Activated naive CD8-positive, alpha-beta T cell treated with anti-CD3 and anti-CD28 coated beads, Interleukin-2, amount 50 U/mL, for 24 hours (primary cell): Measurements from ENCODE around the gene PHF14.
"Not testable (repeated sequence)": the region's sequence is repeated elsewhere in the genome, so short reads cannot be mapped to it uniquely, and the experiment has no call there.

ENCODE experiments used
- ATAC-seq: fragments of 150-1000 bp; cut with Tn5 transposase; one replicate; pipeline ENCODE4 v1.10.0; 2021
- DNase-seq: peaks from one replicate; pipeline ENCODE4 v3.0.0; 2021
- H3K27ac Mint-ChIP-seq: one replicate; pipeline ENCODE4 v1.8.0; 2021; ENCODE audit warnings: mild to moderate bottlenecking, mixed read lengths
- H3K27me3 Mint-ChIP-seq: one replicate; pipeline ENCODE4 v1.8.0; 2021; ENCODE audit warnings: mixed read lengths
- H3K36me3 Mint-ChIP-seq: one replicate; pipeline ENCODE4 v1.8.0; 2021; ENCODE audit warnings: low read depth, mixed read lengths
- H3K4me1 Mint-ChIP-seq: one replicate; pipeline ENCODE4 v1.8.0; 2021; ENCODE audit warnings: mixed read lengths
- H3K4me3 Mint-ChIP-seq: one replicate; pipeline ENCODE4 v1.8.0; 2021; ENCODE audit warnings: mild to moderate bottlenecking, moderate library complexity, mixed read lengths
- H3K9me3 Mint-ChIP-seq: one replicate; pipeline ENCODE4 v1.8.0; 2021; ENCODE audit warnings: mixed read lengths

Gene PHF14, protein sequence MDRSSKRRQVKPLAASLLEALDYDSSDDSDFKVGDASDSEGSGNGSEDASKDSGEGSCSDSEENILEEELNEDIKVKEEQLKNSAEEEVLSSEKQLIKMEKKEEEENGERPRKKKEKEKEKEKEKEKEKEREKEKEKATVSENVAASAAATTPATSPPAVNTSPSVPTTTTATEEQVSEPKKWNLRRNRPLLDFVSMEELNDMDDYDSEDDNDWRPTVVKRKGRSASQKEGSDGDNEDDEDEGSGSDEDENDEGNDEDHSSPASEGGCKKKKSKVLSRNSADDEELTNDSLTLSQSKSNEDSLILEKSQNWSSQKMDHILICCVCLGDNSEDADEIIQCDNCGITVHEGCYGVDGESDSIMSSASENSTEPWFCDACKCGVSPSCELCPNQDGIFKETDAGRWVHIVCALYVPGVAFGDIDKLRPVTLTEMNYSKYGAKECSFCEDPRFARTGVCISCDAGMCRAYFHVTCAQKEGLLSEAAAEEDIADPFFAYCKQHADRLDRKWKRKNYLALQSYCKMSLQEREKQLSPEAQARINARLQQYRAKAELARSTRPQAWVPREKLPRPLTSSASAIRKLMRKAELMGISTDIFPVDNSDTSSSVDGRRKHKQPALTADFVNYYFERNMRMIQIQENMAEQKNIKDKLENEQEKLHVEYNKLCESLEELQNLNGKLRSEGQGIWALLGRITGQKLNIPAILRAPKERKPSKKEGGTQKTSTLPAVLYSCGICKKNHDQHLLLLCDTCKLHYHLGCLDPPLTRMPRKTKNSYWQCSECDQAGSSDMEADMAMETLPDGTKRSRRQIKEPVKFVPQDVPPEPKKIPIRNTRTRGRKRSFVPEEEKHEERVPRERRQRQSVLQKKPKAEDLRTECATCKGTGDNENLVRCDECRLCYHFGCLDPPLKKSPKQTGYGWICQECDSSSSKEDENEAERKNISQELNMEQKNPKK

DNA sequence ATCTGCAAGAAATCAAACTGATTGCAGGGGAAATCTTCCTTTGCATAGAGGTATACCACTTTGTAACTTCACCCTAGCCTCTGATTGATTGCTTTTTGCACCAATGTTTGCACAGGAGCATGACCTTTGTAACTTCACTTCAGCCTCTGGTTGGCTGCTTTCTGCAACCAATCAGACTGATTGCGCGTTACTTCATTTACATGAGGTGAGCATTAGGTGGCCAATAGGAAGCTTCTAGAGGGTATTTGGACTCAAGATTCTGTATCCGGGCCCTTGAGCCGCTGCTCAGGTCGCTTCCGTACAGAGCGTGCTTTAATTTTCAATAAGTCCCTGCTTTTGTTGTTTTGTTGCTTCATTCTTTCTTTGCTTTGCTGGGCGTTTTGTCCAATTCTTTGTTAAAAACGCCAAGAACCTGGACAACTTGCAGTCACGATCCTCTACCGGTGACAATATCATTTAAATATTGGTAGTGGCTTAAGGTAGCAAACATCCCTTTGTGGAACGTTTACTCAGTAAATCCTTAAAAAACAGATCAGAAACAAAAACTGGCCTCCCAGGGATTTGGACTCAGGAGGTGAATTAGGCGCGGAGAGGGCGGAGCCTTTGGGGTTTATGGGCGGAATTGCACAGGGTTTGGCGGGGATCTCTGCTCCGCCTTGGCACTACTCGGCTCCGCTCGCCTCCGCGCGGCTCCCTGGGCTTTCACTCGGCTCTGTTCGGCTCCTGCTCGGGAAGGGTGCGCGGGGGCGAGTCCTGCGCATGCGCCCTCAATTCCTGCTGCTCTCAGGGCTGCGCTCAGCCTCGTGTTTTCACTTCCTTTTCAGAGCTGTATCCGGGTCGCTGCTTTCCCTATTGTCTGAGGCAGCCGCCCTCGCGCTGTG lies at the start of gene PHF14:
PHF14 (plus strand) TSS at position 812 of the 881 bp plus-strand sequence. CDS start 452 bp downstream, outside the sequence.
- H3K4me1 Mint-ChIP-seq: peaks cover 47% of the 10 kb centered on the region
- peak; percentile 99 for ATAC-seq
- no peaks in the 10 kb centered on the region for H3K9me3 Mint-ChIP-seq
- peak within 1 kb of the TSS; percentile 97 for H3K4me3 Mint-ChIP-seq
- peak within 1 kb of the TSS; percentile 97 for H3K27ac Mint-ChIP-seq
- peak; percentile 95 for DNase-seq
- H3K27me3 Mint-ChIP-seq: peaks cover 6% of the 10 kb centered on the region
- peaks cover 30% of the 10 kb centered on the region for H3K36me3 Mint-ChIP-seq

DNA sequence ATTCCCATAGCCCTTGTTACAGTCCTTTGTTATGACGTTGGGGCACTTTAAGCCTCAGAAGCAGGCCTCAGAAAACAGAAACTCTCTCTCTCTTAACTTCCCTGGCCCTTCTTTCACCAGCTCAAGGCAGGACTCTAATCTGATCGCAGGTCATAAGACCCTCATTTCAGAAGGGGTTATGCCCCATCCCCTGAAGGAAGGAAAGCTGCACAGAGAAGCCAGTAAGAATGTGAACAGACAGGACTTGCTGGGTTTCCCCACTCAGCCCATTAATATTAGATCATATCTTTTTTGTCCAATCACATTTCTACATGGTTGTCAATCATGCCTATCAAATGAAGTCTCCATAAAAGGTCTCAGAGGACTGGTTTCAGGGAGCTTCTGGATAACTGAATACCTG lies 49.3 kb upstream of the PHF14 start:
- DNase-seq: no peak
- Mint-ChIP-seq H3K9me3 (no peaks in the 10 kb centered on the region), H3K4me3 (no peak overlapping the region), H3K36me3 (no peaks in the 10 kb centered on the region), H3K4me1 (no peaks in the 10 kb centered on the region), H3K27ac (no peak overlapping the region), H3K27me3 (no peaks in the 10 kb centered on the region)
- ATAC-seq: no peak

- not testable (repeated sequence) for H3K27me3 Mint-ChIP-seq, H3K9me3 Mint-ChIP-seq, H3K4me1 Mint-ChIP-seq, H3K4me3 Mint-ChIP-seq, ATAC-seq, H3K27ac Mint-ChIP-seq, DNase-seq
- peaks cover 21% of the 10 kb centered on the region for H3K36me3 Mint-ChIP-seq
Observed at GRCh38 chr7:10928203-10928602, 45.5 kb upstream of the PHF14 start.

GRCh38 chr7:10930551-10930950 lies 43.1 kb upstream of the PHF14 start:
- ATAC-seq: no peak
- Mint-ChIP-seq H3K36me3 (peaks cover 31% of the 10 kb centered on the region), H3K4me1 (peaks cover 5% of the 10 kb centered on the region), H3K9me3 (no peaks in the 10 kb centered on the region), H3K27me3 (no peaks in the 10 kb centered on the region), H3K4me3 (no peak overlapping the region), H3K27ac (no peak overlapping the region)
- no peak for DNase-seq

DNA sequence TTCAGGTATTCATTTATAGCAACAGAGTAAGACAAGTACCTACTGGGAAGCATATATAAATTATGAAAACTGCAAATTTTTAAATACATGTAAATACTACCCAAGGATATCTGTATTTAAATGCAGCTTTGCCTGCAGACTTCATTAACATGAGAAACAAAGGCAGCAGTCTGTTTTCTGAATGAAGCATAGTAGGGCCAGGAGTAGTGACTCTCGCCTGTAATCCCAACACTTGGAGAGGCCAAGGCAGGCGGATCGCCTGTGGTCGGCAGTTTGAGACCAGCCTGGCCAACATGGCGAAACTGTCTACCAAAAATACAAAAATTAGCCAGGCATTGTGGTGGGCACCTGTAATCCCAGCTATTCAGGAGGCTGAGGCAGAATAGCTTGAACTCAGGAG lies 42.5 kb upstream of the PHF14 start:
- DNase-seq (no peak), ATAC-seq (no peak)
- Mint-ChIP-seq H3K36me3 (peaks cover 37% of the 10 kb centered on the region), H3K27me3 (no peaks in the 10 kb centered on the region), H3K4me3 (no peak overlapping the region), H3K27ac (no peak overlapping the region), H3K9me3 (no peaks in the 10 kb centered on the region), H3K4me1 (peaks cover 11% of the 10 kb centered on the region)

DNA sequence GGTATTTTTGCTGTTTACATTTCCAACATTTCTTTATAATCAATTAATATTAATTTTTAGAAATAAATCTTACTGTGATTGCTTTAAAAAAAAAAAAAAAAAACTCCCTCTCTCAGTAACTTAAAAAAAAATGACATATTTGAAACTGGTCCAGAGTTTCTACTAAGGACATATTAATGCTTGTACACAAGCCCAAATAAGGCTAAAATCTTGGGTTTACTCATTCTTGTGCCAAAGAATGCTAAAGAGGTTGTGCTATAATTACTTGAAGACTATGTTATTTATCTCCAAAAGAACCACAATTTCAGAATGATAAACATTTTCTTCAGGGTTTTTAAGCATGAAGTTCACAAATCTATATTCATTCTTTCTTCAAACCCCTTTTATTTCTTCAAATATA lies 39.4 kb upstream of the PHF14 start:
- Mint-ChIP-seq H3K9me3 (no peaks in the 10 kb centered on the region), H3K4me3 (no peak overlapping the region), H3K27ac (peak overlapping the region; percentile 46), H3K36me3 (peaks cover 55% of the 10 kb centered on the region), H3K27me3 (no peaks in the 10 kb centered on the region), H3K4me1 (peaks cover 36% of the 10 kb centered on the region)
- DNase-seq: no peak
- no peak for ATAC-seq

- no peaks in the 10 kb centered on the region for H3K9me3 Mint-ChIP-seq
- DNase-seq (no peak), ATAC-seq (peak; percentile 16)
- H3K27ac Mint-ChIP-seq: no peak overlapping the region
- H3K4me1 Mint-ChIP-seq: peaks cover 36% of the 10 kb centered on the region
- no peaks in the 10 kb centered on the region for H3K27me3 Mint-ChIP-seq
- no peak overlapping the region for H3K4me3 Mint-ChIP-seq
- H3K36me3 Mint-ChIP-seq: peaks cover 32% of the 10 kb centered on the region
Observed at GRCh38 chr7:10939237-10939910, 34.3 kb upstream of the PHF14 start.

- Mint-ChIP-seq H3K27ac (no peak overlapping the region), H3K27me3 (no peaks in the 10 kb centered on the region), H3K9me3 (no peaks in the 10 kb centered on the region), H3K4me3 (no peak overlapping the region), H3K36me3 (peaks cover 31% of the 10 kb centered on the region), H3K4me1 (peaks cover 36% of the 10 kb centered on the region)
- peak; percentile 86 for DNase-seq
- peak; percentile 94 for ATAC-seq
Observed at GRCh38 chr7:10939911-10940703, 33.6 kb upstream of the PHF14 start.

GRCh38 chr7:10940704-10941355 lies 32.8 kb upstream of the PHF14 start:
- no peaks in the 10 kb centered on the region for H3K27me3 Mint-ChIP-seq

GRCh38 chr7:10950494-10950893 lies 23.2 kb upstream of the PHF14 start:
- ATAC-seq (no peak), DNase-seq (no peak)
- Mint-ChIP-seq H3K36me3 (no peaks in the 10 kb centered on the region), H3K27me3 (no peaks in the 10 kb centered on the region), H3K4me3 (no peak overlapping the region), H3K9me3 (no peaks in the 10 kb centered on the region), H3K27ac (no peak overlapping the region), H3K4me1 (peaks cover 2% of the 10 kb centered on the region)

More at GRCh38 chr7:10940704-10941355, 32.8 kb upstream of the PHF14 start:
- DNase-seq (peak; percentile 7), ATAC-seq (no peak)
- Mint-ChIP-seq H3K27ac (no peak overlapping the region), H3K4me1 (peaks cover 28% of the 10 kb centered on the region), H3K36me3 (peaks cover 24% of the 10 kb centered on the region), H3K9me3 (no peaks in the 10 kb centered on the region), H3K4me3 (no peak overlapping the region)

GRCh38 chr7:10950974-10951578 lies 22.6 kb upstream of the PHF14 start:
- not testable (repeated sequence) for H3K4me1 Mint-ChIP-seq, H3K27me3 Mint-ChIP-seq, H3K36me3 Mint-ChIP-seq, H3K4me3 Mint-ChIP-seq, DNase-seq, H3K27ac Mint-ChIP-seq, ATAC-seq, H3K9me3 Mint-ChIP-seq

DNA sequence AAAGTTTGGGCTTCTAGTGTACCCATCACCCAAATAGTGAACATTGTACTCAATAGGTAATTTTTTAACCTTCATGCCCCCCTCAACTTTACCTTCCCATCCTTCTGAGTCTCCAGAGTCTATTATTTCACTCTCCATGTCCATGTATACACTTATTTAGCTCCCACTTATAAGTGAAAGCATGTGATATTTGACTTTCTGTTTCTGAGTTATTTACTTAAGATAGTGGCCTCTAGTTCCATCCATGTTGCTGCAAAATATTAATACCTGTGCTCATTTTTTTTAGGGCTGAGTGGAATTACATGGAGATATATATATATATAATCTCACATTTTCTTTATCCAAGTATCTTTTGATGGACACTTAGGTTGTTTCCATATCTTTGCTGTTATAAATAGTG lies 21.1 kb upstream of the PHF14 start:
- no peak overlapping the region for H3K27ac Mint-ChIP-seq
- H3K27me3 Mint-ChIP-seq: no peaks in the 10 kb centered on the region
- H3K4me1 Mint-ChIP-seq: peaks cover 2% of the 10 kb centered on the region
- no peaks in the 10 kb centered on the region for H3K36me3 Mint-ChIP-seq
- DNase-seq (no peak), ATAC-seq (no peak)
- H3K4me3 Mint-ChIP-seq: no peak overlapping the region
- H3K9me3 Mint-ChIP-seq: no peaks in the 10 kb centered on the region
